Prostate gland (tissue), 2 donors: ENCODE results near the gene NDUFB5. TPM values are rescaled to one million over a fixed set of nuclear protein-coding genes. Genes with fewer than 3 reads are reported as not detected.

Experiments
- DNase-seq: peaks from one replicate; pipeline ENCODE4 v3.0.0-alpha.2; 2019; ENCODE audit warnings: low spot score
- H3K27ac ChIP-seq, 2 donors: fragments of 200-600 bp; sonication (generic); 2 replicates each; pipeline ENCODE4 v1.5.1; 2017 to 2019
- H3K27me3 ChIP-seq: fragments of 200-600 bp; sonication (generic); replicated peaks from 2 replicates; pipeline ENCODE4 v1.5.1; 2019; ENCODE audit not compliant: insufficient read depth
- H3K36me3 ChIP-seq, 2 donors: fragments of 200-600 bp; sonication (generic); 1 replicate in 1 of 2; 2 replicates in 1 of 2; pipeline versions ENCODE4 v1.5.1 to v1.8.1; 2017 to 2019
- H3K4me1 ChIP-seq: fragments of 200-600 bp; sonication (generic); replicated peaks from 2 replicates; pipeline ENCODE4 v1.5.1; 2019
- H3K4me3 ChIP-seq, 2 donors: fragments of 200-600 bp; sonication (generic); 2 replicates each; pipeline ENCODE4 v1.5.1; 2017 to 2019
- H3K9me3 ChIP-seq: fragments of 200-600 bp; sonication (generic); 2 replicates; pipeline ENCODE4 v1.5.1; 2017
- POLR2A ChIP-seq: fragments of 450-650 bp; IDR thresholded peaks from one replicate; pipeline ENCODE4 v1.6.1; 2016; ENCODE audit warnings: antibody characterized with exemption, mild to moderate bottlenecking
- POLR2AphosphoS5 ChIP-seq: sonication (generic); formaldehyde crosslinking; IDR thresholded peaks from one replicate; pipeline ENCODE4 v1.6.1; 2017; ENCODE audit warnings: antibody characterized with exemption
- WGBS: methylation state at CpG from one replicate; pipeline ENCODE4 v1.1.5; 2018; 5-methylcytosine and 5-hydroxymethylcytosine counted together
- intact Hi-C: fragments of 100-400 bp; cut with DNase I; formaldehyde crosslinking; loops from one replicate; pipeline ENCODE4 v1.14.2; 2022
- total RNA-seq, 2 donors: library from RNA; depleted of rRNA; stranded (reverse); fragments of >200 nt; gene quantifications; one replicate each; pipeline ENCODE4 v1.1.0, GENCODE V29; 2016
- TF ChIP-seq, protein P1 (sequence below), 4 experiments: fragments of 200-600 bp in 2 of 4; fragments of 450-650 bp in 2 of 4; sonication (generic) in 2 of 4; IDR thresholded peaks; 1 replicate in 3 of 4; 2 replicates in 1 of 4; pipeline ENCODE4 v1.5.1; 2016 to 2019; ENCODE audit warnings: antibody characterized with exemption in 4 of 4, mild to moderate bottlenecking in 2 of 4, moderate library complexity in 2 of 4

Gene NDUFB5
- total RNA-seq, 2 donors from 2014 or later = 75.9 to 122 TPM

DNA sequence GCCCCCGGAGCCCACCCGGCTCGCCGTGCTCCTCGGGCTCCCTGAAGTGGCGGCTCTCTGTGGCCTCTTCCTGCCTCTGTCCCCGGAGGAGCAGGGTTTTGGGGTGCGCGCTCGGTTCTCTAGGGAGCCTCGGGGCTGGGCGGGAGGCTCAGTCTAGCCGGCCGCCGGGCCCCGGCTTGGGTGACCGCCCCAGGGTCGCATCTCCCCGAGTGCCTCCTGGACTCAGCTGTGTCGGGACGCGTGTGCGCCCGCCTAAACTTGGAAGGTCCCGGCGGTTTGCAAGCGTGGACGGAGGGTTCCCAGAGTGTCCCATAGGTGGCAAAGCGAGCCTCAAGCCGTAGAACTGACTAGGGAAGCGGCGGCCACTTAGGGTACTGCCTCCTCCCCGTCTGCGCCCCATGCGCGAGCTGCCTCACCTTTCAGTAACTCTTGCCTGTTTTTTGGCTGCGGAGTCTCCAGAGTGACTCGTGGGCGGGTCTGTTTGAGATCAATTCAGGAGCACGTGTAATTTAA lies 41.3 kb upstream of the NDUFB5 start:
- H3K27me3 ChIP-seq = no peaks in the 10 kb centered on the region
- peak; percentile 43 for DNase-seq
- peak overlapping the region; percentile 82 to 89 for H3K27ac ChIP-seq
- H3K9me3 ChIP-seq = no peaks in the 10 kb centered on the region
- TF ChIP-seq POLR2A = no peak
- TF ChIP-seq, protein P1, sequence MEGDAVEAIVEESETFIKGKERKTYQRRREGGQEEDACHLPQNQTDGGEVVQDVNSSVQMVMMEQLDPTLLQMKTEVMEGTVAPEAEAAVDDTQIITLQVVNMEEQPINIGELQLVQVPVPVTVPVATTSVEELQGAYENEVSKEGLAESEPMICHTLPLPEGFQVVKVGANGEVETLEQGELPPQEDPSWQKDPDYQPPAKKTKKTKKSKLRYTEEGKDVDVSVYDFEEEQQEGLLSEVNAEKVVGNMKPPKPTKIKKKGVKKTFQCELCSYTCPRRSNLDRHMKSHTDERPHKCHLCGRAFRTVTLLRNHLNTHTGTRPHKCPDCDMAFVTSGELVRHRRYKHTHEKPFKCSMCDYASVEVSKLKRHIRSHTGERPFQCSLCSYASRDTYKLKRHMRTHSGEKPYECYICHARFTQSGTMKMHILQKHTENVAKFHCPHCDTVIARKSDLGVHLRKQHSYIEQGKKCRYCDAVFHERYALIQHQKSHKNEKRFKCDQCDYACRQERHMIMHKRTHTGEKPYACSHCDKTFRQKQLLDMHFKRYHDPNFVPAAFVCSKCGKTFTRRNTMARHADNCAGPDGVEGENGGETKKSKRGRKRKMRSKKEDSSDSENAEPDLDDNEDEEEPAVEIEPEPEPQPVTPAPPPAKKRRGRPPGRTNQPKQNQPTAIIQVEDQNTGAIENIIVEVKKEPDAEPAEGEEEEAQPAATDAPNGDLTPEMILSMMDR (IDR thresholded peaks at IDR 0.05) = peak in 2 of 4 experiments; percentile 37 to 65
- TF ChIP-seq POLR2AphosphoS5 = no peak
- H3K36me3 ChIP-seq = no peaks in the 10 kb centered on the region
- WGBS = 1% methylated on average over 29 of the region's 40 CpGs
- no peaks in the 10 kb centered on the region for H3K4me1 ChIP-seq
- intact Hi-C loops = loop anchor here (5.0 kb wide), 2 partner anchors 44 to 241 kb away; partner anchors contain the start of gene ZNF639
- peak overlapping the region; percentile 71 to 87 for H3K4me3 ChIP-seq

DNA sequence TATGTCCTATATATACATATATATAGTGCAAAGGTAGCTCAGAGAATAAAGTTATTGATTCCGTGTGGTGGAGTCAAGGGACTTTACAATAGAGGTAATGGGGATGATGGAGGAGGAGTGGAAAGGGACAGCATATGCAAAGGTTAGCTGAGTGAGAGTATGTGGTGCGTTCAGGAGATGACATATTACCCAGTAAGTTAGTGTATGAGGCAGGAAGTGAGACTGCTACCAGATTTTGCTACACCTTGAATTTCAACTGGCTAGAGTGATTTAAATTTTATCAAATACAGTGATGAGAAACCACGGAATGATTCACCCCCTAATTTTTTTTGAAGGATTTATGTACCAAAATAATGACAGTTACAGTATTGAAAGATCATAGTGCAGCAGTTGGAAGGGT lies 39.1 kb upstream of the NDUFB5 start:
- TF ChIP-seq POLR2AphosphoS5 (no peak), POLR2A (no peak)
- TF ChIP-seq, protein P1 (IDR thresholded peaks at IDR 0.05) = no peak

DNA sequence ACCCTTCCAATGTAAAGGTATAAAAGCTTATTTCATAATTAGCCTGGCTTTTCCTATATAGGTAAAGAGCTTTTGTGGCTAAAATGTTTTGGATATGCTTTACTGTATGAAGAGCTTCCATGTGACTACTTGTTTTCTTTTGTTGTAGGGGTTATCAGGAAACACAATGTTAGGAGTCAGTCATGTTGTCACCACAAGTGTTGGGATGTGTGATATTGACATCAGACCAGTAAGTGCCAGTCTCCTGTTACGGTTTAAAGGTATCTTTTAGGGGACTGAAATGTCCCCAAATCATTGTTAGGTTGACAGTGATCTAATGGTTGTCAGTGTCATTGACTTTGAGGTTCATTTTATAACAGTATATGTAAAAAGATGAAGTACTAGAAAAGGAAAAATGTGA lies 23.6 kb upstream of the NDUFB5 start:
- TF ChIP-seq, protein P1 (IDR thresholded peaks at IDR 0.05) = no peak
- TF ChIP-seq POLR2A = no peak
- TF ChIP-seq POLR2AphosphoS5 = no peak
- H3K4me1 ChIP-seq = no peaks in the 10 kb centered on the region
- H3K4me3 ChIP-seq = no peak overlapping the region
- no peaks in the 10 kb centered on the region for H3K27me3 ChIP-seq
- H3K27ac ChIP-seq = no peak overlapping the region
- WGBS = 95% methylated on average over 1 of the region's 1 CpG
- no peaks in the 10 kb centered on the region for H3K9me3 ChIP-seq
- DNase-seq = no peak
- intact Hi-C loops = no loop called here
- no peaks in the 10 kb centered on the region for H3K36me3 ChIP-seq

More for the DNA sequence above, 39.1 kb upstream of the NDUFB5 start:
- H3K4me3 ChIP-seq = no peak overlapping the region
- no peak for DNase-seq
- no peaks in the 10 kb centered on the region for H3K27me3 ChIP-seq
- no peaks in the 10 kb centered on the region for H3K4me1 ChIP-seq
- no peaks in the 10 kb centered on the region for H3K36me3 ChIP-seq
- H3K9me3 ChIP-seq = no peaks in the 10 kb centered on the region
- 80% methylated on average over 3 of the region's 3 CpGs for WGBS
- no peak overlapping the region for H3K27ac ChIP-seq
- intact Hi-C loops = no loop called here

DNA sequence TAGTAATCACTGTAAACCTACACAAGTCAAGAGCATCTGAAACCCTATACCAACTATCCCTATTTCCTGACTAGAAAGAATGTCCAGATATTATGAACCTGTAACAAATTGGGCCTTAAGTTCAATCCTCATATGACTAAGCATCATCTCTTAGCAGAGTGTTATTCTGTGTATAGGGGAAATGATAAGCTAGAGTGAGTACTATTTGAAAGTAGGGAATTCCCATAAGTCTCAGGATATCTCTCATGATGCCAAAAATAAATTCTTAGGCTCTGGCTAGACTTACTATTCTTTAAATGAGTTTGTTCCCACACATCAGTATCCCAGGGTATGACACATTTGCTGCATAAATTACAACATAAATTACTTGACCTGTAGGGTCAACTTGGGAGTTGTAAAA lies 15.5 kb upstream of the NDUFB5 start:
- H3K9me3 ChIP-seq = no peaks in the 10 kb centered on the region
- TF ChIP-seq, protein P1 (IDR thresholded peaks at IDR 0.05) = no peak
- no peak for TF ChIP-seq POLR2A
- TF ChIP-seq POLR2AphosphoS5 = no peak
- intact Hi-C loops = no loop called here
- no peak overlapping the region for H3K4me3 ChIP-seq
- H3K27me3 ChIP-seq = no peaks in the 10 kb centered on the region
- H3K27ac ChIP-seq = no peak overlapping the region
- DNase-seq = no peak
- H3K36me3 ChIP-seq = peaks cover 7 to 9% of the 10 kb centered on the region in 2 donors
- no peaks in the 10 kb centered on the region for H3K4me1 ChIP-seq

DNA sequence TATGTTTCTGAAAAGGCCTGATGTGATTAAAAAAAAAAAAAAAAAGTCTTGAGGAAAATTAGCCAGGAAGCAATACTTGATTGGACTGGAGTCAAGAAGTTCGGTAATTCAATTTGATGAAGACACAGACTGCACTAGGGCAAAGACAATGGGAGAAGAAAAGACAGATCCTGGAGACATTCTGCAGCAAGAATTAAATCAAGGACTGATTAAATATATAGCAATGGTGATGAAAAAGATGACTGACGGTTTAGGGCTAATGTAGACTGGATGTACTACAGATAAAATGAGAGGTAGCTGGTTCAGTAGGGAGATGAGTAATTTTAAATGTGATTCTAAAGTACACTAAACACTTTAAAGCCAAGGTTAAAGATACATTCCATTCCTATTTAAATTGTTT lies 13.9 kb upstream of the NDUFB5 start:
- Histone ChIP-seq H3K27me3 (no peaks in the 10 kb centered on the region), H3K36me3 (peaks cover 7 to 9% of the 10 kb centered on the region in 2 donors), H3K4me1 (no peaks in the 10 kb centered on the region), H3K27ac (no peak overlapping the region), H3K4me3 (no peak overlapping the region), H3K9me3 (no peaks in the 10 kb centered on the region)
- DNase-seq = no peak
- WGBS = 81% methylated on average over 2 of the region's 2 CpGs
- TF ChIP-seq, protein P1 (IDR thresholded peaks at IDR 0.05) = no peak
- TF ChIP-seq POLR2A (no peak), POLR2AphosphoS5 (no peak)
- intact Hi-C loops = no loop called here
